SK-N-SH (cell line): ENCODE results near the gene FAM3C. TPM values are rescaled to one million over a fixed set of nuclear protein-coding genes. Genes with fewer than 3 reads are reported as not detected.
A peak's percentile ranks its signal among the peaks of the same experiment; 100 is the strongest.

Experiments used
- CTCF ChIA-PET: fragments of 300-600, 350-600 bp; formaldehyde crosslinking; extraction: SDS; loops from one replicate; lab custom pipeline; 2021; lab: Yijun Ruan, JAX
- POLR2A ChIA-PET: fragments of 350-600 bp; sonication (Branson Sonifier 250); formaldehyde crosslinking; extraction: SDS; loops from one replicate; lab custom pipeline; 2020; ENCODE audit warnings: antibody characterized with exemption, inconsistent platforms; lab: Yijun Ruan, JAX
- DNase-seq: peaks from one replicate; pipeline ENCODE4 v3.0.0; 2012
- H2AFZ ChIP-seq: fragments of 200-600 bp; sonication (generic); 2 replicates; pipeline ENCODE4 v1.8.1; 2016; ENCODE audit warnings: antibody characterized with exemption, mild to moderate bottlenecking, low read depth
- H3F3A ChIP-seq: fragments of 200-600 bp; sonication (generic); replicated peaks from 2 replicates; pipeline ENCODE3; 2016; ENCODE audit warnings: antibody characterized with exemption, mild to moderate bottlenecking; ENCODE audit not compliant: insufficient read depth
- H3K27ac ChIP-seq, 2 experiments: fragments of 200-500 bp in 1 of 2; fragments of 200-600 bp in 1 of 2; sonication (Bioruptor generic) in 1 of 2; sonication (generic), shearing (Covaris generic) in 1 of 2; 2 replicates each; pipeline versions ENCODE4 v1.5.1 to v1.6.1; 2014 to 2016; ENCODE audit warnings: low read depth in 2 of 2, inconsistent platforms in 1 of 2, low read length in 1 of 2, mild to moderate bottlenecking in 1 of 2, mixed read lengths in 1 of 2
- H3K27me3 ChIP-seq: fragments of 200-600 bp; sonication (generic), shearing (Covaris generic); 2 replicates; pipeline ENCODE4 v1.6.1; 2016; ENCODE audit warnings: mixed run types; ENCODE audit not compliant: insufficient read depth
- H3K36me3 ChIP-seq, 2 experiments: fragments of 200-500 bp in 1 of 2; fragments of 200-600 bp in 1 of 2; sonication (Bioruptor generic) in 1 of 2; sonication (generic) in 1 of 2; replicated peaks in 1 of 2; 2 replicates each; pipeline versions ENCODE3 to v1.5.1; 2014 to 2016; ENCODE audit warnings: low read length in 1 of 2, mild to moderate bottlenecking in 1 of 2; ENCODE audit not compliant: insufficient read depth in 2 of 2, control insufficient read depth in 1 of 2
- H3K4me1 ChIP-seq, 2 experiments: fragments of 200-500 bp in 1 of 2; fragments of 200-600 bp in 1 of 2; sonication (Bioruptor generic) in 1 of 2; sonication (generic), shearing (Covaris generic) in 1 of 2; 2 replicates each; pipeline versions ENCODE4 v1.5.1 to v1.6.1; 2014 to 2016; ENCODE audit warnings: low read depth in 1 of 2, low read length in 1 of 2, mixed run types in 1 of 2; ENCODE audit not compliant: insufficient read depth in 2 of 2, control insufficient read depth in 1 of 2
- H3K4me2 ChIP-seq: fragments of 200-600 bp; sonication (generic), shearing (Covaris generic); 2 replicates; pipeline ENCODE4 v1.6.1; 2017; ENCODE audit warnings: mixed run types
- H3K4me3 ChIP-seq, 2 experiments: fragments of 200-500 bp in 1 of 2; fragments of 200-600 bp in 1 of 2; sonication (Bioruptor generic) in 1 of 2; sonication (generic), shearing (Covaris generic) in 1 of 2; 2 replicates each; pipeline versions ENCODE4 v1.5.1 to v1.8.1; 2014 to 2016; ENCODE audit warnings: low read depth in 2 of 2, inconsistent platforms in 1 of 2, low read length in 1 of 2, mild to moderate bottlenecking in 1 of 2, mixed read lengths in 1 of 2, moderate library complexity in 1 of 2
- H3K79me2 ChIP-seq: fragments of 200-600 bp; sonication (generic); 2 replicates; pipeline ENCODE4 v1.8.1; 2017; ENCODE audit warnings: mild to moderate bottlenecking; ENCODE audit not compliant: insufficient read depth
- H3K9ac ChIP-seq: fragments of 200-600 bp; sonication (generic); 2 replicates; pipeline ENCODE4 v1.6.1; 2017; ENCODE audit warnings: mixed run types
- H3K9me2 ChIP-seq: fragments of 200-600 bp; sonication (generic); 2 replicates; pipeline ENCODE4 v1.6.1; 2017; ENCODE audit warnings: mixed run types
- H3K9me3 ChIP-seq: fragments of 200-600 bp; sonication (generic); 2 replicates; pipeline ENCODE4 v1.6.1; 2017; ENCODE audit warnings: mixed run types, mild to moderate bottlenecking, moderate library complexity
- H4K20me1 ChIP-seq: fragments of 200-600 bp; sonication (generic); 2 replicates; pipeline ENCODE4 v1.6.1; 2017; ENCODE audit warnings: mild to moderate bottlenecking, mixed run types; ENCODE audit not compliant: insufficient read depth
- CHD2 ChIP-seq: fragments of 150-350 bp; IDR thresholded peaks from 2 replicates; pipeline ENCODE4 v1.6.1; 2018; ENCODE audit warnings: low read length; ENCODE audit not compliant: partially characterized antibody
- EZH2phosphoT487 ChIP-seq: fragments of 200-600 bp; sonication (generic); IDR thresholded peaks from 2 replicates; pipeline ENCODE4 v1.6.1; 2017; ENCODE audit warnings: low read depth, mixed run types, mild to moderate bottlenecking, antibody characterized with exemption, moderate library complexity, borderline replicate concordance
- FOSL2 ChIP-seq: IDR thresholded peaks from 2 replicates; pipeline ENCODE4 v1.4.0; 2012; ENCODE audit warnings: low read depth, mild to moderate bottlenecking, moderate library complexity, borderline replicate concordance
- FOXJ3 ChIP-seq: sonication (generic); formaldehyde crosslinking; IDR thresholded peaks from 2 replicates; pipeline ENCODE4 v1.5.1; 2020; ENCODE audit warnings: mild to moderate bottlenecking, missing genetic modification reagents
- JUND ChIP-seq: IDR thresholded peaks from 2 replicates; pipeline ENCODE4 v1.4.0; 2012
- MEF2A ChIP-seq: IDR thresholded peaks from 2 replicates; pipeline ENCODE4 v1.4.0; 2012; ENCODE audit warnings: low read depth, borderline replicate concordance
- MXI1 ChIP-seq: IDR thresholded peaks from 2 replicates; pipeline ENCODE4 v1.6.1; 2012; ENCODE audit warnings: mild to moderate bottlenecking, low read depth, low read length, improper control_type of control experiment
- NRF1 ChIP-seq: IDR thresholded peaks from 2 replicates; pipeline ENCODE4 v1.6.1; 2012; ENCODE audit warnings: low read depth, mild to moderate bottlenecking, low read length
- RAD21 ChIP-seq: IDR thresholded peaks from 2 replicates; pipeline ENCODE4 v1.6.1; 2012; ENCODE audit warnings: mild to moderate bottlenecking, low read length
- RCOR1 ChIP-seq: fragments of 150-350 bp; IDR thresholded peaks from 2 replicates; pipeline ENCODE4 v1.6.1; 2017; ENCODE audit warnings: antibody characterized with exemption, low read length
- SIN3A ChIP-seq: IDR thresholded peaks from 2 replicates; pipeline ENCODE4 v1.6.1; 2012; ENCODE audit warnings: low read depth, mild to moderate bottlenecking, low read length, moderate library complexity, borderline replicate concordance
- SMC3 ChIP-seq: IDR thresholded peaks from 2 replicates; pipeline ENCODE4 v1.6.1; 2012; ENCODE audit warnings: low read depth, low read length, improper control_type of control experiment
- TAF1 ChIP-seq: IDR thresholded peaks from 2 replicates; pipeline ENCODE4 v1.6.1; 2012; ENCODE audit warnings: low read depth, mild to moderate bottlenecking, low read length, moderate library complexity, borderline replicate concordance
- TCF12 ChIP-seq: IDR thresholded peaks from 2 replicates; pipeline ENCODE4 v1.4.0; 2012
- WGBS: methylation state at CpG from one replicate; pipeline ENCODE4 v1.1.6; 2017; ENCODE audit warnings: low lambda C conversion rate; 5-methylcytosine and 5-hydroxymethylcytosine counted together
- polyA plus RNA-seq, 3 experiments: library from polyadenylated mRNA; depleted of rRNA; stranded (reverse); fragments of >200 nt; gene quantifications; 2 replicates each; pipeline ENCODE4 v1.2.3, GENCODE V29; 2012
- TF ChIP-seq, protein P1 (sequence below): fragments of 200-600 bp; sonication (generic); IDR thresholded peaks from 2 replicates; pipeline ENCODE4 v1.6.1; 2017; ENCODE audit warnings: antibody characterized with exemption, mild to moderate bottlenecking, moderate library complexity
- TF ChIP-seq, protein P2 (sequence below): IDR thresholded peaks from 2 replicates; pipeline ENCODE4 v1.4.0; 2012; ENCODE audit warnings: low read depth, borderline replicate concordance
- TF ChIP-seq, protein P3 (sequence below): fragments of 150-350 bp; IDR thresholded peaks from 2 replicates; pipeline ENCODE4 v1.6.1; 2016; ENCODE audit warnings: mild to moderate bottlenecking, low read depth, low read length
- TF ChIP-seq, protein P4 (sequence below): IDR thresholded peaks from 2 replicates; pipeline ENCODE4 v1.4.0; 2012; ENCODE audit warnings: low read depth, borderline replicate concordance

The FAM3C gene
- polyA plus RNA-seq, 1 of the 3 experiments (the other 2 are of a cell fraction): 80.0 TPM

DNA sequence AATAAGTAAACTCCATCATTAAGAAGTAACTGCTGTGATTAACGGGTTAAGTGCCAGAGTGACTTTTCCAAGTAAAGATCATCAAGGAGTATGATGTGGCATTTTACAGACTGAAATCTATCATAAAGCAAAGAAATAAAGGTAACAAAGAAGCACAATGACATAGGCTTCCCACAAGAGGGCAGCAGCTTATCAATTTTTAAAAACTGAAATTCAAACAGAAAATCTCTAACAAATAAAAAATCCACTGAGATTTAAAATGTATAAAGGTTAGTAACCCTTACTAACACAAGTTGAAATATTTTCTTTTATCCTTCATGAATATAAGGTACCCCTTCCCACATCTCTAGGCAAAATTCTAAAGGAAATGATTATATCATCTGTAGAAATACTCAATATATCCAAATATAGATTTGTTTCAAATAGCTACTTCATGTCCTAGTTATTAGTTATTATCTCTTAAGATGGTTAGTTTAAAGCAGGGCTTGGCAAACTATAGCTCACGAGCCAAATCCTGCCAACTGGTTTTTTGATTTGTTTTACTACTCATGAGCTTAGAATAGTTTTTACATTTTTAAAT, 29.2 kb downstream of the FAM3C start:
- Histone ChIP-seq H3K4me3 (no peak overlapping the region), H3K9me2 (no peaks in the 10 kb centered on the region), H3K4me2 (0 out of 2 replicates have a peak overlapping the region, but pooled peaks have one; percentile 3), H3K9me3 (no peaks in the 10 kb centered on the region), H3F3A (peaks cover 5% of the 10 kb centered on the region), H2AFZ (no peak overlapping the region), H3K4me1 (peaks cover 0 to 22% of the 10 kb centered on the region in 2 experiments; a peak in 3 of 4 replicates), H3K9ac (no peak overlapping the region), H3K79me2 (peaks cover 32% of the 10 kb centered on the region), H3K27me3 (no peaks in the 10 kb centered on the region), H4K20me1 (no peaks in the 10 kb centered on the region), H3K36me3 (peaks cover 70 to 72% of the 10 kb centered on the region in 2 experiments), H3K27ac (peak overlapping the region; percentile 12 to 26; a peak in 3 of 4 replicates)
- ChIA-PET POLR2A (interaction anchor here (1.3 kb wide), 1 partner anchor 30 kb away, joined by 5 read pairs; the partner anchor contains the start of gene FAM3C), CTCF (interaction anchor here (0.6 to 4.8 kb wide), 61 partner anchors 9 to 627 kb away, joined by 3 to 94 read pairs (median 4); partner anchors contain the start of genes FAM3C and WNT16)
- TF ChIP-seq RAD21 (peak; percentile 94), SMC3 (peak; percentile 75), FOSL2 (0 out of 2 replicates have a peak, but pooled peaks have one; percentile 0), JUND (no peak)
- TF ChIP-seq, protein P1, sequence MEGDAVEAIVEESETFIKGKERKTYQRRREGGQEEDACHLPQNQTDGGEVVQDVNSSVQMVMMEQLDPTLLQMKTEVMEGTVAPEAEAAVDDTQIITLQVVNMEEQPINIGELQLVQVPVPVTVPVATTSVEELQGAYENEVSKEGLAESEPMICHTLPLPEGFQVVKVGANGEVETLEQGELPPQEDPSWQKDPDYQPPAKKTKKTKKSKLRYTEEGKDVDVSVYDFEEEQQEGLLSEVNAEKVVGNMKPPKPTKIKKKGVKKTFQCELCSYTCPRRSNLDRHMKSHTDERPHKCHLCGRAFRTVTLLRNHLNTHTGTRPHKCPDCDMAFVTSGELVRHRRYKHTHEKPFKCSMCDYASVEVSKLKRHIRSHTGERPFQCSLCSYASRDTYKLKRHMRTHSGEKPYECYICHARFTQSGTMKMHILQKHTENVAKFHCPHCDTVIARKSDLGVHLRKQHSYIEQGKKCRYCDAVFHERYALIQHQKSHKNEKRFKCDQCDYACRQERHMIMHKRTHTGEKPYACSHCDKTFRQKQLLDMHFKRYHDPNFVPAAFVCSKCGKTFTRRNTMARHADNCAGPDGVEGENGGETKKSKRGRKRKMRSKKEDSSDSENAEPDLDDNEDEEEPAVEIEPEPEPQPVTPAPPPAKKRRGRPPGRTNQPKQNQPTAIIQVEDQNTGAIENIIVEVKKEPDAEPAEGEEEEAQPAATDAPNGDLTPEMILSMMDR: peak; percentile 99
- WGBS: 19% methylated on average over 2 of the region's 2 CpGs
- peak; percentile 41 for DNase-seq

DNA sequence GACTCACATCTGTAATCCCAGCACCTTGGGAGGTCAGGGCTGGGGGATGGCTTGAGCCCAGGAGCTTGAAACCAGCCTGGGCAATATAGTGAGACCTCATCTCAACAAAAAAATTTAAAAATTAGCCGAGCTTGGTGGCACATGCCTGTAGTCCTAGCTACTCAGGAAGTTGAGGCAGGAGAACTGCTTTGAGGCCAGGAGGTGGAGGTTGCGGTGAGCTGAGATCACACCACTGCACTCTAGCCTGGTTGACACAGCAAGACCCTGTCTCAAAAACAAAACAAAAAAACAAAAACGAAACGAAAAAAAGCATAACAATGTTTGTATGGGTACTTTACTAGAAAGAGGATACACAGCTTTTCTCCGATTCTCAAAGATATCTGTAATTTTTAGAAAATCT, 35.5 kb downstream of the FAM3C start:
- H4K20me1 ChIP-seq: no peaks in the 10 kb centered on the region
- H3K36me3 ChIP-seq: peaks cover 94% of the 10 kb centered on the region in 2 experiments
- POLR2A ChIA-PET: no interaction called here
- CTCF ChIA-PET: interaction anchor here (1.1 to 2.5 kb wide), 4 partner anchors 9 to 568 kb away, joined by 3 to 11 read pairs (median 9); no protein-coding TSS in a partner anchor
- peaks cover 4% of the 10 kb centered on the region for H3F3A ChIP-seq
- 91% methylated on average over 5 of the region's 5 CpGs for WGBS
- H3K27ac ChIP-seq: no peak overlapping the region
- H3K4me2 ChIP-seq: no peak overlapping the region
- peaks cover 7% of the 10 kb centered on the region; the same call in 1 of the 2 replicates for H3K79me2 ChIP-seq
- no peaks in the 10 kb centered on the region for H3K9me2 ChIP-seq
- no peak for DNase-seq
- H2AFZ ChIP-seq: no peak overlapping the region
- H3K27me3 ChIP-seq: no peaks in the 10 kb centered on the region
- H3K9ac ChIP-seq: no peak overlapping the region
- H3K4me1 ChIP-seq: no peaks in the 10 kb centered on the region
- TF ChIP-seq FOXJ3 (CRISPR knock-in tag): no peak
- TF ChIP-seq, protein P2, sequence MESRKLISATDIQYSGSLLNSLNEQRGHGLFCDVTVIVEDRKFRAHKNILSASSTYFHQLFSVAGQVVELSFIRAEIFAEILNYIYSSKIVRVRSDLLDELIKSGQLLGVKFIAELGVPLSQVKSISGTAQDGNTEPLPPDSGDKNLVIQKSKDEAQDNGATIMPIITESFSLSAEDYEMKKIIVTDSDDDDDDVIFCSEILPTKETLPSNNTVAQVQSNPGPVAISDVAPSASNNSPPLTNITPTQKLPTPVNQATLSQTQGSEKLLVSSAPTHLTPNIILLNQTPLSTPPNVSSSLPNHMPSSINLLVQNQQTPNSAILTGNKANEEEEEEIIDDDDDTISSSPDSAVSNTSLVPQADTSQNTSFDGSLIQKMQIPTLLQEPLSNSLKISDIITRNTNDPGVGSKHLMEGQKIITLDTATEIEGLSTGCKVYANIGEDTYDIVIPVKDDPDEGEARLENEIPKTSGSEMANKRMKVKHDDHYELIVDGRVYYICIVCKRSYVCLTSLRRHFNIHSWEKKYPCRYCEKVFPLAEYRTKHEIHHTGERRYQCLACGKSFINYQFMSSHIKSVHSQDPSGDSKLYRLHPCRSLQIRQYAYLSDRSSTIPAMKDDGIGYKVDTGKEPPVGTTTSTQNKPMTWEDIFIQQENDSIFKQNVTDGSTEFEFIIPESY: no peak
- TF ChIP-seq, protein P3, sequence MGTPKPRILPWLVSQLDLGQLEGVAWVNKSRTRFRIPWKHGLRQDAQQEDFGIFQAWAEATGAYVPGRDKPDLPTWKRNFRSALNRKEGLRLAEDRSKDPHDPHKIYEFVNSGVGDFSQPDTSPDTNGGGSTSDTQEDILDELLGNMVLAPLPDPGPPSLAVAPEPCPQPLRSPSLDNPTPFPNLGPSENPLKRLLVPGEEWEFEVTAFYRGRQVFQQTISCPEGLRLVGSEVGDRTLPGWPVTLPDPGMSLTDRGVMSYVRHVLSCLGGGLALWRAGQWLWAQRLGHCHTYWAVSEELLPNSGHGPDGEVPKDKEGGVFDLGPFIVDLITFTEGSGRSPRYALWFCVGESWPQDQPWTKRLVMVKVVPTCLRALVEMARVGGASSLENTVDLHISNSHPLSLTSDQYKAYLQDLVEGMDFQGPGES: no peak
- TF ChIP-seq RAD21: no peak
- TF ChIP-seq JUND: no peak
- TF ChIP-seq, protein P1: no peak
- TF ChIP-seq NRF1: no peak
- no peak for TF ChIP-seq TAF1
- TF ChIP-seq RCOR1: no peak
- TF ChIP-seq TCF12: no peak
- TF ChIP-seq, protein P4, sequence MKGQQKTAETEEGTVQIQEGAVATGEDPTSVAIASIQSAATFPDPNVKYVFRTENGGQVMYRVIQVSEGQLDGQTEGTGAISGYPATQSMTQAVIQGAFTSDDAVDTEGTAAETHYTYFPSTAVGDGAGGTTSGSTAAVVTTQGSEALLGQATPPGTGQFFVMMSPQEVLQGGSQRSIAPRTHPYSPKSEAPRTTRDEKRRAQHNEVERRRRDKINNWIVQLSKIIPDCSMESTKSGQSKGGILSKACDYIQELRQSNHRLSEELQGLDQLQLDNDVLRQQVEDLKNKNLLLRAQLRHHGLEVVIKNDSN: no peak
- TF ChIP-seq MXI1: no peak
- TF ChIP-seq CHD2: no peak
- no peak for TF ChIP-seq SIN3A
- no peak for TF ChIP-seq SMC3
- TF ChIP-seq MEF2A: no peak
- no peak for TF ChIP-seq EZH2phosphoT487
- H3K4me3 ChIP-seq: no peak overlapping the region
- no peaks in the 10 kb centered on the region for H3K9me3 ChIP-seq
